Lung (tissue), 12 donors: ENCODE data around the gene SLC28A3. TPM values are rescaled to one million over a fixed set of nuclear protein-coding genes. Genes with fewer than 3 reads are reported as not detected.

Experiments used
- ATAC-seq: fragments of 200-7000 bp; cut with Tn5 transposase; one replicate; pipeline ENCODE4 v1.9.1; 2020; ENCODE audit warnings: moderate number of reproducible peaks; ENCODE audit not compliant: insufficient read depth, low FRiP score
- DNase-seq, 3 donors: peaks; one replicate each; pipeline ENCODE4 v3.0.0-alpha.2; 2013 to 2017
- H3K27ac ChIP-seq, 2 donors: one replicate each; pipeline ENCODE4 v1.5.1; 2013; ENCODE audit warnings: mild to moderate bottlenecking in 2 of 2, moderate library complexity in 2 of 2, control low read depth in 1 of 2, inconsistent platforms in 1 of 2, low read depth in 1 of 2, low read length in 1 of 2
- H3K27me3 ChIP-seq, 3 donors: one replicate each; pipeline ENCODE4 v1.5.1; 2013; ENCODE audit warnings: low read length in 2 of 3; ENCODE audit not compliant: control insufficient read depth in 3 of 3, insufficient read depth in 3 of 3
- H3K36me3 ChIP-seq, 4 donors: one replicate each; pipeline ENCODE4 v1.5.1; 2013; ENCODE audit warnings: low read length in 4 of 4, mild to moderate bottlenecking in 1 of 4, moderate library complexity in 1 of 4; ENCODE audit not compliant: control insufficient read depth in 4 of 4, insufficient read depth in 4 of 4
- H3K4me1 ChIP-seq, 5 donors: one replicate each; pipeline ENCODE4 v1.5.1; 2013; ENCODE audit warnings: low read length in 5 of 5, mild to moderate bottlenecking in 2 of 5, moderate library complexity in 1 of 5; ENCODE audit not compliant: control insufficient read depth in 5 of 5, insufficient read depth in 5 of 5
- H3K4me3 ChIP-seq: one replicate; pipeline ENCODE4 v1.5.1; 2013; ENCODE audit warnings: mild to moderate bottlenecking, control low read depth, moderate library complexity
- H3K9ac ChIP-seq, 2 donors: one replicate each; pipeline ENCODE4 v1.5.1; 2013; ENCODE audit warnings: low read length in 2 of 2, control low read depth in 1 of 2; ENCODE audit not compliant: insufficient read depth in 1 of 2
- H3K9me3 ChIP-seq, 4 donors: one replicate each; pipeline ENCODE4 v1.5.1; 2013; ENCODE audit warnings: low read length in 3 of 4, mild to moderate bottlenecking in 1 of 4, moderate library complexity in 1 of 4; ENCODE audit not compliant: control insufficient read depth in 4 of 4, insufficient read depth in 3 of 4
- CTCF ChIP-seq: IDR thresholded peaks from 2 replicates; pipeline ENCODE4 v1.5.1; 2012; ENCODE audit warnings: mild to moderate bottlenecking; ENCODE audit errors: control extremely low read depth, extremely low read depth
- WGBS, 2 donors: extraction: QIAGEN DNeasy Blood & Tissue Kit; methylation state at CpG; one replicate each; pipeline ENCODE4 v1.1.7; 2013; 5-methylcytosine and 5-hydroxymethylcytosine counted together
- polyA plus RNA-seq, 2 donors: library from polyadenylated mRNA; stranded (reverse); fragments of 200-250 nt; gene quantifications; one replicate each; pipeline ENCODE4 v1.2.1, GENCODE V29; 2013
- total RNA-seq, 2 donors: library from RNA; depleted of rRNA in 1 of 2; stranded (reverse); fragments of >200 nt in 1 of 2; gene quantifications; one replicate each; pipeline ENCODE4 v1.2.1, GENCODE V29; 2014 to 2021
- donor health status: control.
- donor health status: control.
- donor health status: Bipolar disorder and iron deficiency.
- donor health status: healthy.
- donor health status: DM: yes; HTN: yes; CAD: no.

Gene SLC28A3
- total and polyA plus RNA-seq, 4 donors = 0.59 to 4.0 (median 0.88) TPM

DNA sequence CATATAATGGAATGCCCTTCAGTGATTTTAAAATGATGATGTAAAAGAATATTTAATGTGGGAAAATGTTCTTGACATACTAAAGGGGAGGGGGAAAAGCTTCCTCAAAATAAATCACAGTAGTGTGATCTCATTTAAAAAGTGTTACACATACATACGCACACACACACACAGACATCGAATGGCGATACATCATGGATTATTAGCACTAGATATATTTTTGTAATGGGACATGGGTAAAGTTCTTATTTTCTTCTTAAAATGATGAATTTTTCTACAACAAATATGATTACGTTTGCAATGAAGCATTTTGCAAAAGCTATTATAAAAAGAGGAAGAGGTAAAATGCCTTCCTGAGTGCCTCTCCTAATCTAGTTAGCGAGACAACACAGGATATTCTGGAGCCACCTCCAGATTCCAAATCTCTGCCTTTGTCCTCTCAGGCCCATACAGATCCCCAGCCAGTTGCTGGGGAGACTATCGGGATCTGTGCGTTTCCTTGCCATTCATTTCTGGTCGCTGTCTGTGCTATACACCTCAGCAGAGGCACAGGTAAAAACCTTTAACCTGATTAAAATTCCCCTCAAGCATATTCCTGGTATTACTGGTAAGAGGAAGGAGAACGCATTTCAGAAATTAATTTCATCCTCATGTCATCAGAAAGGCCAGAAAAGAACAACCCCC lies 69.6 kb downstream of the SLC28A3 start:
- Histone ChIP-seq H3K9ac (peak overlapping the region; percentile 27 to 50), H3K4me1 (peaks cover 0 to 7% (median 0%) of the 10 kb centered on the region in 5 donors), H3K36me3 (no peaks in the 10 kb centered on the region), H3K4me3 (no peak overlapping the region), H3K27ac (no peak overlapping the region), H3K9me3 (no peaks in the 10 kb centered on the region), H3K27me3 (no peaks in the 10 kb centered on the region)
- ATAC-seq = no peak
- no peak for DNase-seq
- WGBS, 2 donors = 37 to 50% methylated on average over 9 of the region's 9 CpGs
- no peak for TF ChIP-seq CTCF

GRCh38 chr9:84266087-84266561 lies 74.4 kb downstream of the SLC28A3 start:
- Histone ChIP-seq H3K27ac (no peak overlapping the region), H3K9me3 (no peaks in the 10 kb centered on the region), H3K36me3 (no peaks in the 10 kb centered on the region), H3K9ac (no peak overlapping the region), H3K4me1 (no peaks in the 10 kb centered on the region), H3K4me3 (no peak overlapping the region), H3K27me3 (peaks cover 0 to 3% (median 0%) of the 10 kb centered on the region in 3 donors)
- 14% methylated on average over 5 of the region's 5 CpGs for WGBS, 2 donors
- DNase-seq (peak; percentile 14 to 37 (median 28)), ATAC-seq (no peak)
- no peak for TF ChIP-seq CTCF

- Histone ChIP-seq H3K27me3 (peaks cover 0 to 3% (median 0%) of the 10 kb centered on the region in 3 donors), H3K4me1 (no peaks in the 10 kb centered on the region), H3K36me3 (no peaks in the 10 kb centered on the region), H3K27ac (no peak overlapping the region), H3K9me3 (no peaks in the 10 kb centered on the region), H3K4me3 (no peak overlapping the region), H3K9ac (no peak overlapping the region)
- no peak for TF ChIP-seq CTCF
- ATAC-seq (no peak), DNase-seq (no peak)
- WGBS, 2 donors = 77 to 91% methylated on average over 3 of the region's 3 CpGs
Observed at GRCh38 chr9:84264307-84265029, 76.1 kb downstream of the SLC28A3 start.
